ENCODE data around the gene DDX43. TPM values are rescaled to one million over a fixed set of nuclear protein-coding genes. Genes with fewer than 3 reads are reported as not detected.

DDX43 gene
- total RNA-seq, 6 experiments from 2014 or later, result not detected

DNA sequence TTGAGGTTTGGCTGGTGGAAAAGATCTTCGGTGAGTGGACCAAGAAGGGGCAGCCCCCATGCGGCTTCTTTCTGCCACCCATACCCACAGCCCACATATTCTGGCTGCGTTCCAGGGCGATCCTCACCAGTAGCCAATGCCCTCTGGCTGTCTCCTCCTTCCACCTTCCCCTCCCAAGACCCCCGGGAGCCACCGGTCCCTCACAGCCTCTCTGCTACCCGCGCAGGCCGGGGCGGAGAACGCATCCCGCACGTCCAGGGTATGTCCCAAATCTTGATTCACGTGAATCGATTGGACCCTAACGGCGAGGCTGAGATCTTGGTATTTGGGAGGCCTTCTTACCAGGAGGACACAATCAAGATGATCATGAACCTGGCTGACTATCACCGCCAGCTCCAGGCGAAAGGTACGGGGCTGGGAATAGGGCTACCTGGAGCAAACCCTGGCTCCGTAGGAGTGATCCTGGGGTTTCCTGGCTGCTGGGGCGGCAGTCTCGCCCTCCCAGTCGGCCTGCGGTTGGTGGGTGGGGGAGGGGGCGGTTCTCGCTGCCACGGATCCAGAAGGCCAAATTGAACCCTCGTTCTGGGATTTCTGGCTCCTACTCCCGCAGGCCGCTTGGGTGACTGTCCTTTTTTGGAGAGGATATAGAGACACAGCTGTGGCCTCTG is 31.6 kb upstream of the DDX43 start:
- H3K4me3 Mint-ChIP-seq, result no peak overlapping the region
- no peaks in the 10 kb centered on the region for H3K4me1 Mint-ChIP-seq (ENCODE audit: low read depth)
- no peaks in the 10 kb centered on the region for H3K36me3 Mint-ChIP-seq (ENCODE audit: low read depth)
- no peak for DNase-seq
- no peak overlapping the region for H3K27ac Mint-ChIP-seq
- TF ChIP-seq CTCF (IDR thresholded peaks at IDR 0.05), result no peak
- no peaks in the 10 kb centered on the region for H3K9me3 Mint-ChIP-seq
- H3K27me3 Mint-ChIP-seq (ENCODE audit: insufficient read depth), result no peaks in the 10 kb centered on the region; the same call in none of the 2 replicates

DNA sequence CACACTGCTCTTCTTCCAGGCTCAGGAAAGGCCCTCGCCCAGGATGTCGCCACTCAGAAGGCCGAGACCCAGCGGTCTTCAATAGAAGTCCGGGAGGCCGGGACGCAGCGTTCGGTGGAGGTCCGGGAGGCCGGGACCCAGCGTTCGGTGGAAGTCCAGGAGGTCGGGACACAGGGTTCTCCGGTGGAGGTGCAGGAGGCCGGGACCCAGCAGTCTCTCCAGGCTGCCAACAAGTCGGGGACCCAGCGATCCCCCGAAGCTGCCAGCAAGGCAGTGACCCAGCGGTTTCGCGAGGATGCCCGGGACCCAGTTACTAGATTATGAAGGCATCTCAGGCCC is 31.1 kb upstream of the DDX43 start:
- no peak for TF ChIP-seq CTCF (IDR thresholded peaks at IDR 0.05)
- no peak overlapping the region for H3K4me3 Mint-ChIP-seq
- H3K27me3 Mint-ChIP-seq (ENCODE audit: insufficient read depth), result no peaks in the 10 kb centered on the region; the same call in none of the 2 replicates
- no peaks in the 10 kb centered on the region for H3K36me3 Mint-ChIP-seq (ENCODE audit: low read depth)
- H3K9me3 Mint-ChIP-seq, result no peaks in the 10 kb centered on the region
- no peak for DNase-seq
- no peak overlapping the region for H3K27ac Mint-ChIP-seq
- no peaks in the 10 kb centered on the region for H3K4me1 Mint-ChIP-seq (ENCODE audit: low read depth)

DNA sequence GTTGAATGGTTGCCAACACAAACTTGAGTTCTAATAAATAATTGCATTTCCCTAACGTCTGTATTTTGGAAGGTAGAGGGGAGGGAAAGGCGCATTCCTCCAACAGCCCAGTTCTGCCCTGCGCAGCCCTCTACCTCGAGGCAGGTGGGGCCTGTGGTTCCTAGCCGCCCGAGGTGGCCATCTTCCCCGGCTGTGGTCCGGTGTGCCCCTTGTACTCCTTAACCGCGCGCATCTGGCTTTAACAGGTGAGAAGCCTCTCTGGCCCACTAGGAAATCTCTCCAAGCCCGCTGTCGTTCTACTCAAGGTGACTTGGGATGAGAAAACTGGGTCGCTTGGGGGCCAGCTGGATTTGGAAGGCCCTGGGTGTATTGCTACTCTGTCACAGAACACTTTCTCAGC is 30.5 kb upstream of the DDX43 start:
- H3K27ac Mint-ChIP-seq, result no peak overlapping the region

GRCh38 chr6:73364549-73364948 is 30.1 kb upstream of the DDX43 start:
- Mint-ChIP-seq H3K9me3 (no peaks in the 10 kb centered on the region), H3K27me3 (ENCODE audit: insufficient read depth) (peaks cover 6% of the 10 kb centered on the region), H3K27ac (no peak overlapping the region), H3K4me1 (ENCODE audit: low read depth) (no peaks in the 10 kb centered on the region), H3K36me3 (ENCODE audit: low read depth) (no peaks in the 10 kb centered on the region), H3K4me3 (no peak overlapping the region)
- no peak for DNase-seq
- TF ChIP-seq CTCF (IDR thresholded peaks at IDR 0.05), result no peak

More for the DNA sequence above, 30.5 kb upstream of the DDX43 start:
- no peaks in the 10 kb centered on the region for H3K4me1 Mint-ChIP-seq (ENCODE audit: low read depth)
- no peak for DNase-seq
- no peak for TF ChIP-seq CTCF (IDR thresholded peaks at IDR 0.05)
- H3K36me3 Mint-ChIP-seq (ENCODE audit: low read depth), result no peaks in the 10 kb centered on the region
- peaks cover 2% of the 10 kb centered on the region for H3K27me3 Mint-ChIP-seq (ENCODE audit: insufficient read depth)
- H3K9me3 Mint-ChIP-seq, result no peaks in the 10 kb centered on the region
- no peak overlapping the region for H3K4me3 Mint-ChIP-seq

GRCh38 chr6:73367761-73368355 is 26.8 kb upstream of the DDX43 start:
- TF ChIP-seq CTCF (IDR thresholded peaks at IDR 0.05), result no peak
- DNase-seq, result no peak
- no peak overlapping the region for H3K27ac Mint-ChIP-seq

More at GRCh38 chr6:73367761-73368355, 26.8 kb upstream of the DDX43 start:
- Mint-ChIP-seq H3K4me3 (no peak overlapping the region), H3K9me3 (no peaks in the 10 kb centered on the region), H3K27me3 (ENCODE audit: insufficient read depth) (peaks cover 7% of the 10 kb centered on the region), H3K36me3 (ENCODE audit: low read depth) (no peaks in the 10 kb centered on the region), H3K4me1 (ENCODE audit: low read depth) (no peaks in the 10 kb centered on the region)

Measured in HFFc6 (cell line).